SK-N-SH (cell line): ENCODE measurements around the gene TRAM2.
A peak's percentile ranks its signal among the peaks of the same experiment; 100 is the strongest.

Experiments used
- CTCF ChIP-seq: fragments of 200-600 bp; sonication (generic); IDR thresholded peaks from 2 replicates; pipeline ENCODE4 v1.6.1; 2017; ENCODE audit warnings: antibody characterized with exemption, mild to moderate bottlenecking, moderate library complexity
- JUND ChIP-seq: IDR thresholded peaks from 2 replicates; pipeline ENCODE4 v1.4.0; 2012
- PBX3 ChIP-seq: IDR thresholded peaks from 2 replicates; pipeline ENCODE4; 2012
- POLR2AphosphoS5 ChIP-seq: IDR thresholded peaks from 2 replicates; pipeline ENCODE4 v1.6.1; 2012; ENCODE audit warnings: low read depth, low read length
- RCOR1 ChIP-seq: fragments of 150-350 bp; IDR thresholded peaks from 2 replicates; pipeline ENCODE4 v1.6.1; 2017; ENCODE audit warnings: antibody characterized with exemption, low read length
- TAF1 ChIP-seq: IDR thresholded peaks from 2 replicates; pipeline ENCODE4 v1.6.1; 2012; ENCODE audit warnings: low read depth, mild to moderate bottlenecking, low read length, moderate library complexity, borderline replicate concordance
- USF1 ChIP-seq: IDR thresholded peaks from 2 replicates; pipeline ENCODE4 v1.4.0; 2012; ENCODE audit warnings: low read depth, borderline replicate concordance
- USF2 ChIP-seq: fragments of 150-350 bp; IDR thresholded peaks from 2 replicates; pipeline ENCODE4 v1.6.1; 2017; ENCODE audit warnings: antibody characterized with exemption, low read length, low read depth, borderline replicate concordance
- ZBTB33 ChIP-seq: IDR thresholded peaks from 2 replicates; pipeline ENCODE4 v1.4.0; 2012; ENCODE audit warnings: low read depth, borderline replicate concordance

GRCh38 chr6:52573295-52573694, 3.6 kb downstream of the TRAM2 start:
- no peak for TF ChIP-seq USF1
- peak; percentile 31; the same call in 1 of the 2 replicates for TF ChIP-seq CTCF
- TF ChIP-seq POLR2AphosphoS5 = no peak
- no peak for TF ChIP-seq PBX3
- no peak for TF ChIP-seq USF2
- no peak for TF ChIP-seq JUND
- no peak for TF ChIP-seq ZBTB33
- TF ChIP-seq RCOR1 = no peak
- peak; percentile 7; the same call in 1 of the 2 replicates for TF ChIP-seq TAF1
